Fibroblast of lung (primary cell): Measurements from ENCODE around the gene MEGF6. TPM values are rescaled to one million over a fixed set of nuclear protein-coding genes. Genes with fewer than 3 reads are reported as not detected.

Experiments
- DNase-seq, 2 donors: peaks; one replicate each; pipeline versions ENCODE4 v3.0.0 to v3.0.0-alpha.2; 2010; ENCODE audit warnings: low read depth in 2 of 2
- H2AFZ ChIP-seq: 2 replicates; pipeline ENCODE4 v1.5.1; 2012; ENCODE audit warnings: low read length, control low read depth, inconsistent platforms
- H3K27ac ChIP-seq: 2 replicates; pipeline ENCODE4 v1.5.1; 2011; ENCODE audit warnings: low read length, control low read depth; ENCODE audit not compliant: insufficient read depth
- H3K27me3 ChIP-seq: 2 replicates; pipeline ENCODE4 v1.5.1; 2011; ENCODE audit warnings: mild to moderate bottlenecking, low read length; ENCODE audit not compliant: control insufficient read depth, insufficient read depth
- H3K36me3 ChIP-seq: 2 replicates; pipeline ENCODE4 v1.5.1; 2011; ENCODE audit warnings: low read length; ENCODE audit not compliant: control insufficient read depth, insufficient read depth
- H3K4me1 ChIP-seq: 2 replicates; pipeline ENCODE4 v1.5.1; 2011; ENCODE audit warnings: low read length; ENCODE audit not compliant: control insufficient read depth, insufficient read depth; ENCODE audit errors: extremely low read depth
- H3K4me2 ChIP-seq: 2 replicates; pipeline ENCODE4 v1.5.1; 2011; ENCODE audit warnings: low read length, control low read depth; ENCODE audit not compliant: insufficient read depth; ENCODE audit errors: extremely low read depth
- H3K4me3 ChIP-seq, 4 experiments: fragments of 200-600 bp in 1 of 4; sonication (generic) in 1 of 4; replicated peaks in 1 of 4; 2 replicates each; pipeline ENCODE4 v1.5.1; 2011 to 2016; ENCODE audit warnings: low read length in 4 of 4, low read depth in 3 of 4, mild to moderate bottlenecking in 3 of 4, control low read depth in 2 of 4, inconsistent platforms in 1 of 4, mixed read lengths in 1 of 4; ENCODE audit not compliant: insufficient read depth in 1 of 4; ENCODE audit errors: control extremely low read depth in 1 of 4
- H3K79me2 ChIP-seq: 2 replicates; pipeline ENCODE4 v1.5.1; 2012; ENCODE audit warnings: mild to moderate bottlenecking, low read length, inconsistent platforms; ENCODE audit not compliant: control insufficient read depth, insufficient read depth
- H3K9ac ChIP-seq: 2 replicates; pipeline ENCODE4 v1.5.1; 2011; ENCODE audit warnings: mild to moderate bottlenecking, low read length, control low read depth; ENCODE audit not compliant: insufficient read depth
- H3K9me3 ChIP-seq: 2 replicates; pipeline ENCODE4 v1.5.1; 2012; ENCODE audit warnings: low read depth, low read length; ENCODE audit not compliant: control insufficient read depth, insufficient read depth
- H4K20me1 ChIP-seq: 2 replicates; pipeline ENCODE4 v1.5.1; 2011; ENCODE audit warnings: low read length; ENCODE audit not compliant: control insufficient read depth, insufficient read depth; ENCODE audit errors: extremely low read depth
- CTCF ChIP-seq, 2 donors: IDR thresholded peaks in 1 of 2; conservative IDR thresholded peaks in 1 of 2; 1 replicate in 1 of 2; 2 replicates in 1 of 2; pipeline ENCODE4 v1.5.1; 2011 to 2012; ENCODE audit warnings: low read length in 2 of 2, control low read depth in 1 of 2, inconsistent platforms in 1 of 2, low read depth in 1 of 2, mild to moderate bottlenecking in 1 of 2
- EZH2 ChIP-seq: IDR thresholded peaks from 2 replicates; pipeline ENCODE4 v1.5.1; 2012; ENCODE audit warnings: low read length, control low read depth, mild to moderate bottlenecking; ENCODE audit errors: missing control alignments
- polyA plus RNA-seq, 2 donors: library from polyadenylated mRNA; depleted of rRNA in 1 of 2; stranded (reverse) in 1 of 2; unstranded in 1 of 2; fragments of >200 nt; gene quantifications; 2 replicates each; pipeline ENCODE4 v1.2.1, GENCODE V29; 2011 to 2012; ENCODE audit warnings: missing spikeins in 1 of 2
- total RNA-seq: library from RNA; depleted of rRNA; stranded (reverse); fragments of >200 nt; gene quantifications from 2 replicates; pipeline ENCODE4 v1.2.1, GENCODE V29; 2014

Gene MEGF6
- total and polyA plus RNA-seq, 2 donors (not counting 1 experiment from before 2014, with no cell fraction given), result 1.6 to 11.6 TPM

- Histone ChIP-seq H3K79me2 (no peaks in the 10 kb centered on the region), H3K27ac (no peak overlapping the region), H3K4me1 (no peaks in the 10 kb centered on the region), H3K4me3 (no peak overlapping the region), H3K4me2 (no peak overlapping the region), H3K9ac (no peak overlapping the region), H3K9me3 (no peaks in the 10 kb centered on the region), H3K36me3 (no peaks in the 10 kb centered on the region), H3K27me3 (no peaks in the 10 kb centered on the region), H2AFZ (no peak overlapping the region), H4K20me1 (no peaks in the 10 kb centered on the region)
- TF ChIP-seq CTCF (conservative IDR thresholded peaks at IDR 0.05 in 1 of 2, IDR thresholded peaks at IDR 0.05 in 1 of 2; ENCODE audit: low read depth in 1 of 2, low read length in 2 of 2) (peak; percentile 81 to 85), EZH2 (no peak)
- DNase-seq, result peak in 1 of 2 donors; percentile 18
Measured at GRCh38 chr1:3564921-3565831, 46.1 kb downstream of the MEGF6 start.

- Histone ChIP-seq H3K4me2 (no peak overlapping the region), H3K9me3 (no peaks in the 10 kb centered on the region), H2AFZ (no peak overlapping the region), H4K20me1 (no peaks in the 10 kb centered on the region), H3K4me1 (no peaks in the 10 kb centered on the region), H3K9ac (no peak overlapping the region), H3K4me3 (no peak overlapping the region), H3K27me3 (no peaks in the 10 kb centered on the region), H3K36me3 (no peaks in the 10 kb centered on the region), H3K27ac (no peak overlapping the region), H3K79me2 (no peaks in the 10 kb centered on the region)
- TF ChIP-seq EZH2, result no peak
- TF ChIP-seq CTCF (conservative IDR thresholded peaks at IDR 0.05 in 1 of 2, IDR thresholded peaks at IDR 0.05 in 1 of 2; ENCODE audit: low read depth in 1 of 2, low read length in 2 of 2), result no peak
- DNase-seq, result no peak
Measured at GRCh38 chr1:3563610-3564009, 47.7 kb downstream of the MEGF6 start.

- Histone ChIP-seq H3K36me3 (no peaks in the 10 kb centered on the region), H2AFZ (no peak overlapping the region), H3K27me3 (no peaks in the 10 kb centered on the region)
Measured at GRCh38 chr1:3563125-3563524, 48.2 kb downstream of the MEGF6 start.

More at GRCh38 chr1:3563125-3563524, 48.2 kb downstream of the MEGF6 start:
- Histone ChIP-seq H3K9ac (no peak overlapping the region), H3K27ac (no peak overlapping the region), H3K4me3 (no peak overlapping the region), H3K79me2 (no peaks in the 10 kb centered on the region), H3K4me1 (no peaks in the 10 kb centered on the region), H4K20me1 (no peaks in the 10 kb centered on the region), H3K4me2 (no peak overlapping the region), H3K9me3 (no peaks in the 10 kb centered on the region)
- TF ChIP-seq CTCF (conservative IDR thresholded peaks at IDR 0.05 in 1 of 2, IDR thresholded peaks at IDR 0.05 in 1 of 2; ENCODE audit: low read depth in 1 of 2, low read length in 2 of 2) (no peak), EZH2 (no peak)
- no peak for DNase-seq
